ENCODE results near the gene ZSCAN10. TPM values are rescaled to one million over a fixed set of nuclear protein-coding genes. Genes with fewer than 3 reads are reported as not detected.

Gene ZSCAN10
- total RNA-seq, 1 donor from 2014 or later: not detected

GRCh38 chr16:3089717-3090592, 9.1 kb downstream of the ZSCAN10 start:
- Histone ChIP-seq H3K36me3 (ENCODE audit: control insufficient read depth, insufficient read depth, low read length) (no peaks in the 10 kb centered on the region), H3K27me3 (ENCODE audit: control insufficient read depth, insufficient read depth, low read length) (no peaks in the 10 kb centered on the region), H3K4me3 (ENCODE audit: low read depth, low read length) (no peak overlapping the region)
- TF ChIP-seq CTCF (IDR thresholded peaks at IDR 0.05; ENCODE audit: insufficient read depth, low read length, severe bottlenecking): no peak
- FAIRE-seq (no peak), DNase-seq (ENCODE audit: low read depth) (no peak)

- H3K4me3 ChIP-seq (ENCODE audit: low read depth, low read length): no peak overlapping the region
- no peak for DNase-seq (ENCODE audit: low read depth)
- H3K27me3 ChIP-seq (ENCODE audit: control insufficient read depth, insufficient read depth, low read length): no peaks in the 10 kb centered on the region
- no peak for TF ChIP-seq CTCF (IDR thresholded peaks at IDR 0.05; ENCODE audit: insufficient read depth, low read length, severe bottlenecking)
- no peaks in the 10 kb centered on the region for H3K36me3 ChIP-seq (ENCODE audit: control insufficient read depth, insufficient read depth, low read length)
- FAIRE-seq: no peak
These were observed 10.0 kb downstream of the ZSCAN10 start for GRCh38 chr16:3088925-3089716.

GRCh38 chr16:3088450-3088849, 10.6 kb downstream of the ZSCAN10 start:
- TF ChIP-seq CTCF (IDR thresholded peaks at IDR 0.05; ENCODE audit: insufficient read depth, low read length, severe bottlenecking): no peak
- H3K27me3 ChIP-seq (ENCODE audit: control insufficient read depth, insufficient read depth, low read length): no peaks in the 10 kb centered on the region
- no peaks in the 10 kb centered on the region for H3K36me3 ChIP-seq (ENCODE audit: control insufficient read depth, insufficient read depth, low read length)
- FAIRE-seq (no peak), DNase-seq (ENCODE audit: low read depth) (no peak)
- H3K4me3 ChIP-seq (ENCODE audit: low read depth, low read length): no peak overlapping the region

GRCh38 chr16:3087243-3088235, 11.6 kb downstream of the ZSCAN10 start:
- TF ChIP-seq CTCF (IDR thresholded peaks at IDR 0.05; ENCODE audit: insufficient read depth, low read length, severe bottlenecking): no peak
- no peaks in the 10 kb centered on the region for H3K36me3 ChIP-seq (ENCODE audit: control insufficient read depth, insufficient read depth, low read length)
- DNase-seq (ENCODE audit: low read depth): no peak
- H3K4me3 ChIP-seq (ENCODE audit: low read depth, low read length): no peak overlapping the region
- no peak for FAIRE-seq
- H3K27me3 ChIP-seq (ENCODE audit: control insufficient read depth, insufficient read depth, low read length): no peaks in the 10 kb centered on the region

- FAIRE-seq: no peak
- no peaks in the 10 kb centered on the region for H3K27me3 ChIP-seq (ENCODE audit: control insufficient read depth, insufficient read depth, low read length)
- no peak overlapping the region for H3K4me3 ChIP-seq (ENCODE audit: low read depth, low read length)
- DNase-seq (ENCODE audit: low read depth): no peak
- TF ChIP-seq CTCF (IDR thresholded peaks at IDR 0.05; ENCODE audit: insufficient read depth, low read length, severe bottlenecking): no peak
- H3K36me3 ChIP-seq (ENCODE audit: control insufficient read depth, insufficient read depth, low read length): no peaks in the 10 kb centered on the region
These were observed 12.4 kb downstream of the ZSCAN10 start for GRCh38 chr16:3086596-3087242.

All from bronchial epithelial cell (primary cell).